GM18870 (cell line): ENCODE results near the gene ENDOG.

Experiments used
- ATAC-seq: cut with Tn5 transposase; IDR thresholded peaks from one replicate; pipeline ENCODE4 v1.9.1; 2021; ENCODE audit warnings: moderate library complexity; ENCODE audit not compliant: unreplicated experiment

Gene ENDOG

DNA sequence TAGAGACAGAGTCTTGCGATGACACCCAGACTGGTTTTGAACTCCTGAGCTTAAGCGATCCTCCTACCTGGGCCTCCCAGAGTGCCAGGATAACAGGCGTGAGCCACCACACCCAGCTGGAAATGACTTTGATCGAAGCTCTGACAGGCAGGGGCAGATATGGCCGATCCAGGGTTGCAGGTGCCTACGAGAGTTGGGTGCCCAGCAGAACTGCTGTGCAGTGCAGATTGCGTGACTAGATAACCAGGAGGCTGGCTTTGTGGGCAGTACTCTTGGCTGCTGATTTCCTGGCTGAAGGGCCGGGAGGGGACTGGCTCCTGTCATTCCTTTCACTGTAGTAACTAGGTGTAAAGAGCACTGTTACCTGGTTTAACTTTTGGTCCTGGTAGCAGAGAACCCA is 19.4 kb upstream of the ENDOG start:
- ATAC-seq, result no peak

DNA sequence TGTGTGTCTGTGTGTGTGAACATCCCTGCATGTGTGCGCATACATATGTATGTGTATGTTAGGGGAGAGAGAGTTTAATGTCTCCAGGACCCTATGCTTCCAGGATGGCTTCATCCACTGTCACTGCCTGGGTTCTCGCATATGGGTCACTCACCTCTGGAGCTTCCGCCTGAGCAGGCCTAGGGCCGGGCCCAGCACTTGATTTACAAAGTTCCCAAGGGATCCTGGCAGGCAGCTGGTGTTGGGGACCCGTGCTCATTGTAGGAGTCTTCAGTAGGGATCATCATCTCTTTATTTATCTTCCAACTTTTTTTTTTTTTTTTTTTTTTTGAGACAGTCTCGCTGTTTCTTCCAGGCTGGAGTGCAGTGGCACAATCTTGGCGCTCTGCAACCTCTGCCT is 18.2 kb upstream of the ENDOG start:
- ATAC-seq, result no peak

DNA sequence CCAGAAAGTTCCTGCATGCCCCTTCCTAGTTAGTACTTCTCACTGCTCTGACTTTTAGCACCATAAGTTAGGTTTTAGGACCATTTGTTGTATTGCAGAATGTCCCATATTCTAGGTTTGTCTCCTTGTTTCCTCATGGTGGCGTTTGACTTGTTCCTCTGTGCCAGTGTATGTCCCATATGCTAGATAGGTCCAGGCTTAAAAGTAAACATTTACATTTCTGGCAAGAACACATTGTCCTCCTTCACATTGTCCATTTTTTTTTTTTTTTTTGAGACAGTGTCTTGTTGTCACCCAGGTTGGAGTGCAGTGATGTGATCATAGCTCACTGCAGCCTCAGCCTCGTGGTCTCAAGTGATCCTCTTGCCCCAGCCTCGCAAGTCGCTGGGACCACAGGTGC is 15.8 kb upstream of the ENDOG start:
- no peak for ATAC-seq

DNA sequence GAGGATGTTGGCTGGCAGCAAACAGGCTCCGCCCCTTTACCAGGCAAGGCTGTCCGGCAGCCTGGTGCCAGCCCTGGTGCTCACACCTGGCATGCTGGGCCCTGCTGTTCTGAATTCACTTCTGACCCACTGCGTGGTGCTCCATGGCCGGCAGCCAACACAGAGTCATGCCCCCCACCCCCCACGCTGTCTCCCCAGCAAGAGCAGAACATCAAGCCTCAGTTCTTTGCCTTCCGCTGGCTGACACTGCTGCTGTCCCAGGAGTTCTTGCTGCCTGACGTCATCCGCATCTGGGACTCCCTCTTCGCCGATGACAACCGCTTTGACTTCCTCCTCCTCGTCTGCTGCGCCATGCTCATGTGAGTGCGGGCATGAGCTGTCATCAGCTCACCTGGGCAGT is 12.6 kb upstream of the ENDOG start:
- no peak for ATAC-seq

DNA sequence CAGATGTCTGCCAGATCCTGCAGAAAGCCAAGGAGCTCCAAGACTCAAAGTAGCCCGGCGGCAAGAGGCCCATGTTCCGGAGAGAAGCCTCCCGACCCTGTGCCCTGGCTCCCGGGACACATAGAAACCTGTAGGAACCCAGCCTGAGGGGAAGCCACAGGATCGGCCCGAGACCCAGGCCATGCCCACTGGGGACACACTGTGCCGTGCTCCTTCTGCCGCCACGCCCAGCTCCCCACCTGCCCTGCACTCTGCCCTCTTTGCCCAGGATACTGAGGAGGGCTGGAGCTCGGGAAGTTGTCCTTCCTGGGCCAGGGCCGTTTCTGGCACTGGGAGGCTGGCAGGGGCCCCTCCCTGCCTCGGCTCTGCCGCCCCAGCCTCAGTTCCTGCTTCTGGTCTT is 10.5 kb upstream of the ENDOG start:
- no peak for ATAC-seq

DNA sequence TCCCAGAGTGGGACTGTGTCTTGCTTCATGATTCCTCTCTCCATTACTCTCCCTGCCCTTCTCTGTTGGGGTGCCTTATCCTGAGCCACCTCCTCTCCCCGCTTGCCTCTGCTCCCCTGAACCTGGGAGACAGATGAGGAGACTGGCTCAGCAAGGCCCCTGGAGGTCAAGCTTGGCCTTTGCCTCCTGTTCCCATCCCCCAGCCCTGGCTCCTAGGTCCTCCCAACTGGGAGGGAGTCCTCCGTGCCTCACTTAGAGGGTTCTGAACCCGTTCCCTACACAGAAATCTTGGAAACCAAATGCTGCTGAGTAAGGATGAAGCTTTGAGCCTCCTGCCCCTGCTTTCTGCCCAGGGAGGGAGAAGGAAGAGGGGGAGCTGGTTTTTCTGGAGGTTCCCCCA is 9.8 kb upstream of the ENDOG start:
- ATAC-seq, result no peak

DNA sequence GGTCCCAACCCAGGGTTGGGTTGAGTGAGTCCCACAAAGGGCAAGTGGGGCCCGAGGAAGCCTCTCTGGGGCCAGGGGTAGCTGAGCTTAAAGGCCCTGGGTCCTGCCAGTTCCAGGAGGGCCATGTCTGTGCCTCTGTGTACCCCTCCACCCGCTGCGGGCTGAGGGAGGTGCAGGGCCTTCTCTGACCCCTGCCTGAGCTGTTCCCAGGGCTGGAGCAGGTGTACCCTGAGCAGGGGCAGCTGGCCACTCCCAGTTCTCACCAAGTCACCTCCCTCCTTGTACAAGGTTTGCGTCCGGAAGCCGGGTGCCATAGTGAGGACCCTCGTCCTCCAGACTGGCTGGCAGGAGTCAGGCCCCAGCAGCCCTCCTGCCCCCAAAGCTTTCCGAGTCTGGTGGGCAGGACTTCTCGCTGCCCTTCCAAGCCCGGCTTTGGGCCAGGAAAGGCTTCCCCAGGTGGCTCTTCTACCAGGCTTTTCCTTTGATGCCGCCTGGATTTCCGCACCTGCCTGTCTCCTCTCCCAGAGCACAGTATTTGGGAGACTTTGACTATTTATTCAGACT is 9.2 kb upstream of the ENDOG start:
- ATAC-seq, result no peak

DNA sequence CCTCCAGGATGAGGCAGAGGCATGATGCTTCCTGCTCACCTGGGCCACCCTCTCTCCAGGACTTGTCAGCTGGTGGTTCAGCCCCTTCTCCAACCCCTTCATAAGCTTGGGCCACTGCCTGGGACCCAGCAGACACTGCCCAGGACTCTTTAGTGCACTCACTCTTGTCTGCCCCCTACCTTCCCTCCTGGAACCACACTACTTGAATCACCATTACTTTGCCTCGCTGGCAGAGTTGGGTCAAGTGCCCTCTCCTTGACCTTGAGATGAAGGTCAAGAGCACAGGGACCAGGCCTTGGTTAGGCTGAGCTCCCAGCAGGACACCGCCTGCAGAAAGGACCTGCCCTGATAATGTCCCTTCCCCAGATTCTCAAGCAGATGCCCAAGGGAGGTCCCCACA is 8.5 kb upstream of the ENDOG start:
- ATAC-seq, result no peak

DNA sequence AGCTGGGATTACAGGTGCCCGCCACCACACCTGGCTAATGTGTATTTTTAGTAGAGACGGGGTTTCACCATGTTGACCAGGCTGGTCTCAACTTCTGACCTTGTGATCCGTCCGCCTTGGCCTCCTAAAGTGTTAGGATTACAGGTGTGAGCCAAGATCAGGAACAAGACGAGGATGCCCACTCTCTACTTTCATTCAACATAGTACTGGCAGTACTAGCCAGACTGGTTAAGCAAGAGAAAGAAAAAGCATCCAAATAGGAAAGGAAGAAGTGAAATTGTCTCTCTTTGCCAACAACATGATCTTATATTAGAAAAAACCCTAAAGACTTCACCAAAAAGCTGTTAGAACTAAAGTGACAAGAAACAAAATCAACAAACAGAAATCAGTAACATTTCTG is 7.4 kb upstream of the ENDOG start:
- no peak for ATAC-seq

DNA sequence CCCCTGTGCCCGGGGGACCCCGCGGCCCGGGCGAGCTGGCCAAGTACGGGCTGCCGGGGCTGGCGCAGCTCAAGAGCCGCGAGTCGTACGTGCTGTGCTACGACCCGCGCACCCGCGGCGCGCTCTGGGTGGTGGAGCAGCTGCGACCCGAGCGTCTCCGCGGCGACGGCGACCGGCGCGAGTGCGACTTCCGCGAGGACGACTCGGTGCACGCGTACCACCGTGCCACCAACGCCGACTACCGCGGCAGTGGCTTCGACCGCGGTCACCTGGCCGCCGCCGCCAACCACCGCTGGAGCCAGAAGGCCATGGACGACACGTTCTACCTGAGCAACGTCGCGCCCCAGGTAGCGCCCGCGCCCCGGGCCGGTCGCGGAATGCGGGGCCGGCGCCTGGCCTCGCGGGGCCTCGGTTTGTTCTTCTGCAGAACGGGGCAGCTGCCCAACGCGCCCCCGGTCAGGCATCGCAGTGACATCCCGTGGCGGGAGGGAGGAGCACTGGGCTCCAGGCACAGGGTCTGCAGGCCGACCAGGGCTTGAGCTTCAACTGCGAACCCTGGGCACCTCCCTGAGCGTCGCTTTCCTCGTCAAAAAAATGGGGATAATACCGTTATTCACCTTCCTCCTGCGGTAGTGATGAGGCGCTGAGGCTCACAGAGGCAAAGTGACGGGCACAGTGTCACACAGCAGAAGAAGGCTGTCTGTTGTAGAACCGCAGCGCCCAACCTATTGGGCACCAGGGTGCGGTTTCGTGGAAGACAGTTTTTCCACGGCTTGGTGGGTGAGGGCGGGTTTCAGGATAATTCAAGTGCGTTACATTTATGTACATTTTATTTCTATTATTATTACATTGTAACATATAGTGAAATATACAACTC is 777 bp downstream of the ENDOG start:
- peak; percentile 8 for ATAC-seq

DNA sequence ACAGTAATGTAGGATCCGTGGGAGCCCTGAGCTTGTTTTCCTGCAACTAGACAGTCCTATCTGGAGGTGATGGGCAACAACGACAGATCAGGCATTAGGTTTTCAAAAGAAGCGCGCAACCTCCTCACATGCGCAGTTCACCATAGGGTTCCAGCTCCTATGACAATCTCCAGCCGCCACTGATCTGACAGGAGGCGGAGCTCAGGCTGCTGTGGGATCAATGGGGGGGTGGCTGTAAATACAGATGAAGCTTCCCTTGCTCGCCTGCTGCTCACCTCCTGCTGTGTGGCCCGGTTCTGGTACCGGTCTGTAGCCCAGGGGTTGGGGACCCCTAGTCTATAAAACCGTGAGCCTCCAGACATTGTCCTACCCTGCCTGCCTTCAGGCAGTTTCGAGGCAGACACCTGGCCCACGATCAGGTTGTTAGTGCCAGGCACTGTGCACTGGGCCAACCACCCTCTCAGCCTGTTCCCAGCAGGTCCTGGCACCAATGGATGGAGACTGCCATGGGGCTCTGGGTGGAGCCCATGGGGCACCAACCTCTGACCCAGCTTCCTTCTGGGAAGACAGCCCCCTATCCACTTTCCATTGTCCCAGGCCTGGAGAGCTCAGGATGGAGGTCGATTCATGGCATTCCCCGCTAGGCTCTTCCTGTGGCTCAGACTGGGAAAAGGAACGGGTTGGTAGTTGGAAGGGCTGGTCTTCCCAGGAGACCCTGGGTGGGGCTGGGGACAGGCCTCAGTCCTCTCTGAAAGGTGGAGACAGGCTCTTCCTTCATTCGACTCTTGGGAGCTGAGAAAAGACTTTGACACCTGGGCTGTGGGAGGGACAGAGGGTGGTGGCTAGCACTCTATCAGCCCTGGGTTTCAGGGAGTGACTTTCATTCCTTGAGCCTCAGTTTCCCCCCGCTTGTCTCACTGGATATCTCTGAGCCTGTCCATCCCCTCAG is 1.7 kb downstream of the ENDOG start:
- ATAC-seq, result no peak

DNA sequence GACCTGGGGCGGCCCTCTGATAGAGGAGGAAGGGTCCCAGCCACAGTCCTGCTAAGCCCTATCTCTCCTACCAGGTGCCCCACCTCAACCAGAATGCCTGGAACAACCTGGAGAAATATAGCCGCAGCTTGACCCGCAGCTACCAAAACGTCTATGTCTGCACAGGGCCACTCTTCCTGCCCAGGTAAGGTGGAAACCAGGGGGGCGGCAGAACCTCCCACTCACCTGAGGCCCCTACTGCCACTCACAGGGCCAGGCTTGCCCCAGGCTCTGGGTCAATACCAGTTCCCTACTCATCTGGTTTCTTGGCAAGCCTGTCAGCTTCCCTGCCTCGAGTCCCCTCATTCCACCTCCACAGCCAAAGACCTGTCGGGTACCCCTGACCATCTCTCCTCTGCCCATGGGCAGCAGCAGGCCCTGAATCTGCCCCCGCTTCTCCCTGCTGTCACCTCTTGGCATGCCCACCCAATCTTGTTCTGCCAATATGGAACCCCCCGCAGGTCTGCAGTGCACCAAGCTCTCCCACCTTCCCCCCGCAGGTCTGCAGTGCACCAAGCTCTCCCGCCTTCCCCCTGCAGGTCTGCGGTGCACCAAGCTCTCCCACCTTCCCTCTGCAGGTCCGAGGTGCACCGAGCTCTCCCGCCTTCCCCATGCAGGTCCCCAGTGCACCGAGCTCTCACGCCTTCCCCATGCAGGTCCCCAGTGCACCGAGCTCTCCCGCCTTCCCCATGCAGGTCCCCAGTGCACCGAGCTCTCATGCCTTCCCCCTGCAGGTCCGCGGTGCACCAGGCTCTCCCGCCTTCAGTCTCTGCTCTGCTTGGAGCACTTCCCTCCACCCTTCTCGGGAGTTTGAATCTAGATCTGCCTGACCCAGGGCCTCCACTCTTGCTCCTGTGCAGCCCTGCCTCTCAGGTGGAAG is 2.6 kb downstream of the ENDOG start:
- ATAC-seq, result no peak

DNA sequence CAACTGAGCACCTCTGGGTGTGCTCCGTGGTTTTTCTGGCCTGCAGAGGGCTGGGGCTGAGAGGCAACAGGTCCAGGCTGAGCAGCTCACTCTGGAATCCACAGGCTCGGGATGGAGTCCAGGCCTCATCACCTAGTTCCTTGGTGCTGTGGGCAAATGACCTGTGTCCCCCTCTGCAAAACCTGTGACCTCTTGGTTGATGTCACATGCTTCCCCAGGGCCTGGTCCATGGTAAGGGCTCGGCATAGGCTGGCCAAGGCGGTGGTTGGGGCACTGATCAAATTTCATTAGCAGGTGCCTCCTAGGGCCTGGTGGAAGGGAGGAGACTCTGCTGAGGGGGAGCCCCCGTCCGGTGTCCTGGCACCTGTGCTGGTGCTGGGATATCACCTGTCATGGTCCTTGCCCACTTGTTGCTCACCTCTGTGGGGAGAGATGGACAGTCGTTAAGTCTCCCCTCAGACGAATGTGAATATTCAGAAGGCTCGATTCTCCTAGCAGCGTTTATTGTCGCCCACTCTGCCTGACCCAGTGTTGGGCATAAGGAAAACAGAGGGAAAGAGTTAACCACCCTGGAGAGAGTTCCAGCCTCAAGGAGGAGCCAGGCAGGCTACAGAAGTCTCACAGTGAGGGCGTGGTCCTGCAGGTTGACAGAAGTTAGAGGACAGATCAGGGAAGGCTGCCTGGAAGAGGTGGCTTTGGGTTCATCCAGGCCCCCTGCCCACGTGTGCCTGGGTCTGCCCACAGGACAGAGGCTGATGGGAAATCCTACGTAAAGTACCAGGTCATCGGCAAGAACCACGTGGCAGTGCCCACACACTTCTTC is 3.5 kb downstream of the ENDOG start:
- no peak for ATAC-seq

DNA sequence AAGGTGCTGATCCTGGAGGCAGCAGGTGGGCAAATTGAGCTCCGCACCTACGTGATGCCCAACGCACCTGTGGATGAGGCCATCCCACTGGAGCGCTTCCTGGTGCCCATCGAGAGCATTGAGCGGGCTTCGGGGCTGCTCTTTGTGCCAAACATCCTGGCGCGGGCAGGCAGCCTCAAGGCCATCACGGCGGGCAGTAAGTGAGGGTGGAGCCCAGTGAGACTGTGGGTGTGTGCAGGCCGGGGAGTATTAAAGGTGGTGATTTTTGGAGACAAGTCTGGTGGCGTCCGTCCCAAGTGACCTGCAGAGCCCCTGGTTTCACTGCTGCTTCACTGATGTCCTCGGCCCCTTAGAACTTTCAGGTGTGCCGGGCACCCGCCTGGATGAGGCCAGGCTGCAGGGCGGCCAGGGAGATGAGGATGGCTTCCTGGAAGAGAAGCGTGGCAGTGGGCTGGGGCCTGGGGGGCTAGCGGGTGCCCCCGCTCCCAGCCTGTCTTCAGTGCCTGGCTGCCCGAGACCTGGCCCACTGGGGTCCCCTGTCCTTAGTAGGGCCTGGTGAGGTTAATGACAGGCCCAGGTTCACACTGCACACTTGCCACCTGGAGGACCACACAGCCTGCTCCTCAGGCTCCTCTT is 4.2 kb downstream of the ENDOG start:
- no peak for ATAC-seq

DNA sequence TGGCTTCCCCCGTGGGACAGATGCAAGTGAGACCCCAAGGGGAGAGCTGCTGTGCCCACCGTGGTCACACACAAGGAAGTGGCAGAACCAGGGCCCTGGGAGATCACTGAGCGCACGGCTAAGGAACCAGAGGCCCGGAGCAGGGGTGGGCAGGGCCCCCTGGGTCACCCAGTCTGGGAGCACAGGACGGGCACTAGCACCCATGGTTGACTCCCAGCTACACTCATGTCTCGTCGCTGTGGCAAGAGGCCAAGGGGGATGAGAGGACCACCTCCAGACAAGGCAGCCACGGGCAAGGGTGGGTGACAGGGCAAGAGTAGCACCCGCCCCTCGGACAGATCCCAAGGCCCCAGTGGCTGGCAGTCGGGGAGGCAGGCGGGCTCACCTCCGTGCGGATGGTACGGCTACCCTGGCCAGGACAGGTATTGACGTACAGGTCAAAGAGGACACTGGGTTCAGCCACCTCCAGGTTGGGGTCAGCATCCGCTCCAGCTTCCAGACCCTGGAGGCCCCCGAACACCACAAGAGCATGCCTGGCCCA is 5.1 kb downstream of the ENDOG start:
- ATAC-seq, result no peak

DNA sequence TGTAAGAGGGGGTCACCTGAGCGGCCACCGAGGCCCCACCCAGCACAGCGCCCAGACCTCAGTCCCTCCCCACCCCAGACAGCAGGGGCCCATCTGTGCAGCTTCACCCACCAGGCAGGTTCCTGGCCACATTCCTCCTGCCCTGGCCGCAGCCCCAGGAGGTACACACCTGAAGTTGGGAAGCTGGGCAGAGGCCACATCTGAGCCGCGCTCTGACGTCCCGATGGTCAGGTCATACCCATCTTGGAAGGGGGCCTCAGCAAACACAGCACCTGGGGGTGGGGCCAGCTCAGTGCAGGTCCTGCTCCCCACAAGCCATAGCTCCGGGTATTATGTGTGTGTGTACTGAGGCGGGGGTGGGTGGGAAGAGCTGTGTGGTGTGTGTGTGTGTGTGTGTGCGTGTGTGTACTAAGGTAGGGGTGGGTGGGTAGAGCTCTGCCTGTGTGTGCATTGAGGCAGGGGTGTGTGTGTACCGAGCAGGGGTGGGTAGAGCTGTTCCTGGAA is 5.7 kb downstream of the ENDOG start:
- no peak for ATAC-seq

DNA sequence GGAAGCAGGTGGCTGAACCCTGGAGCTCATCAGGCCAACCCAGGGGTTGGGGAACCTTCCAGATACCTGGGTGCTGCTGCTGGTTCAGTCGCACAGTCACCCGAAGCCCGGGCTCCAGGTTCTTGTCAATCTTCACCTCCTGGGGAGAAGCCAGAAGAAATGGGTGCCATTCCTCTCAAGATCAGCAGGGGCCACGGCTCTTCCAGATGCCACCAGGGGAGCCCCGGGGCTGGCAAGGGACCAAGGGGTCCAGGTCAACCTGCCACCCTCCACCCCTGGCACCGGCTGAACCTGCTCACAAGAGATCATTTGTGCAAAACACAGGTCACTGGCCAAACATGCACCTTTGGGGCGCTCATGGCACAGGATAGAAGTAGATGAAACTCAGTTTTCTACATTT is 6.6 kb downstream of the ENDOG start:
- ATAC-seq, result no peak

DNA sequence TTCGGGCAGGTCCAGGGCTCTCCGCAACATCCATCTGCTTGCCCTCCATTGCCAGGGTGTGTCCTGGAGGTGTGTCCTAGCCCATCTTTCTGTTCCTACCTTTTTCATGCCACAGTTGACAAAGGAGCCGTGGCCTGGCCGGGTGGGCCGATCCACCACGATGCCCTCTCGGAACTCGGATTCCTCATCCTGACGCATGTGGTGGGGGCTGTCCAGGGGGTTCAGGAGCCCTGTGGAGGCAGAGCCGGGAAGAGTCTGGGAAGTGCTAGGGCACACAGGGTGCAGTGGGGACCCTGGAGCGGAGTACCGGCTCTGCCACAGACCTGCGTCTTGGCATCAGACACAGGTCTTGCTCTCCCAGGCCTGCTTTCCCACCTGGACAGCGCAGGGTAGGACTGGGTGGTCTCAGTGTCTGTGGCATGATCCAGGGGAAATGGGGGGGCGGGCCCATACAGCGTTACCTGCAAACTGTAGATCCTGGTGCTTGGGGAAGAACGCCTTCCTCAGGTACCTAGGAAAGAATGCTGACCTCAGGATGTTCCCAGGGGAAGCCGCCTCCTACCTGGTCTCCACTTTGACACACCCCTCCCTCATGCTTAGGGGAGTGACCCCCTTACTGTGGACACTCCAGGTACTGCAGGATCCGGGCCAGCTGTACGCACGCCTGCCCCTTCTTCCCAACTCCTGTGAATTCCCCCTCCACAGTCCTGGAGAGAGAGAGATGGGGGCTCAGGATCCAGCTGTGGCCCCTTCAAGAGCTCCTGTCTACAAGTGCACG is 7.8 kb downstream of the ENDOG start:
- no peak for ATAC-seq
